ENCODE results near the gene PSMD1.

DNA sequence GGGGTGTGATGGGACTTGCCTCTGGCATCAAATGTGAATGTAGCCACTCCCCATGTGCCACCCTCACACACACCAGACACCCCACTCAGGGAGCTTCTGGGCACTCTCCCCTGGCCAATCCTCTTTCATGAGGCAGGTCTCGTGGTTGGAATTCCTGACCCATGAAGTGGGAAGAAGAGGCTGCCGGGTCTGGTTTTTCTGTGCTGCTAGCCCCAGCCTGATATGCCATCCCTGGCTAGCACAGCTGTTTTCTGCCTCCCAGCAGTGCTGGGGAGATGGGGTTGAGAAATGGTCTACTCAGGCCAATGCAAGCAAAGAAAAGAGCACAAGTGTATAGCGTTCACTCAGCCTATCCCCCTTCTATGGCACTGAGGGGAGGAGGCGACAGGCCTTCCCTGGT is 20.5 kb upstream of the PSMD1 start:
- TF ChIP-seq, protein P1, sequence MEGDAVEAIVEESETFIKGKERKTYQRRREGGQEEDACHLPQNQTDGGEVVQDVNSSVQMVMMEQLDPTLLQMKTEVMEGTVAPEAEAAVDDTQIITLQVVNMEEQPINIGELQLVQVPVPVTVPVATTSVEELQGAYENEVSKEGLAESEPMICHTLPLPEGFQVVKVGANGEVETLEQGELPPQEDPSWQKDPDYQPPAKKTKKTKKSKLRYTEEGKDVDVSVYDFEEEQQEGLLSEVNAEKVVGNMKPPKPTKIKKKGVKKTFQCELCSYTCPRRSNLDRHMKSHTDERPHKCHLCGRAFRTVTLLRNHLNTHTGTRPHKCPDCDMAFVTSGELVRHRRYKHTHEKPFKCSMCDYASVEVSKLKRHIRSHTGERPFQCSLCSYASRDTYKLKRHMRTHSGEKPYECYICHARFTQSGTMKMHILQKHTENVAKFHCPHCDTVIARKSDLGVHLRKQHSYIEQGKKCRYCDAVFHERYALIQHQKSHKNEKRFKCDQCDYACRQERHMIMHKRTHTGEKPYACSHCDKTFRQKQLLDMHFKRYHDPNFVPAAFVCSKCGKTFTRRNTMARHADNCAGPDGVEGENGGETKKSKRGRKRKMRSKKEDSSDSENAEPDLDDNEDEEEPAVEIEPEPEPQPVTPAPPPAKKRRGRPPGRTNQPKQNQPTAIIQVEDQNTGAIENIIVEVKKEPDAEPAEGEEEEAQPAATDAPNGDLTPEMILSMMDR (IDR thresholded peaks at IDR 0.05; ENCODE audit: poor library complexity, severe bottlenecking), result no peak
- TF ChIP-seq POLR2AphosphoS5 (IDR thresholded peaks at IDR 0.05) (no peak), SMC3 (conservative IDR thresholded peaks at IDR 0.05; ENCODE audit: poor library complexity) (no peak), EP300 (conservative IDR thresholded peaks at IDR 0.05; ENCODE audit: poor library complexity, severe bottlenecking) (no peak), TAF1 (IDR thresholded peaks at IDR 0.05; ENCODE audit: low read depth) (no peak), RAD21 (conservative IDR thresholded peaks at IDR 0.05) (no peak)
- TF ChIP-seq, protein P2, sequence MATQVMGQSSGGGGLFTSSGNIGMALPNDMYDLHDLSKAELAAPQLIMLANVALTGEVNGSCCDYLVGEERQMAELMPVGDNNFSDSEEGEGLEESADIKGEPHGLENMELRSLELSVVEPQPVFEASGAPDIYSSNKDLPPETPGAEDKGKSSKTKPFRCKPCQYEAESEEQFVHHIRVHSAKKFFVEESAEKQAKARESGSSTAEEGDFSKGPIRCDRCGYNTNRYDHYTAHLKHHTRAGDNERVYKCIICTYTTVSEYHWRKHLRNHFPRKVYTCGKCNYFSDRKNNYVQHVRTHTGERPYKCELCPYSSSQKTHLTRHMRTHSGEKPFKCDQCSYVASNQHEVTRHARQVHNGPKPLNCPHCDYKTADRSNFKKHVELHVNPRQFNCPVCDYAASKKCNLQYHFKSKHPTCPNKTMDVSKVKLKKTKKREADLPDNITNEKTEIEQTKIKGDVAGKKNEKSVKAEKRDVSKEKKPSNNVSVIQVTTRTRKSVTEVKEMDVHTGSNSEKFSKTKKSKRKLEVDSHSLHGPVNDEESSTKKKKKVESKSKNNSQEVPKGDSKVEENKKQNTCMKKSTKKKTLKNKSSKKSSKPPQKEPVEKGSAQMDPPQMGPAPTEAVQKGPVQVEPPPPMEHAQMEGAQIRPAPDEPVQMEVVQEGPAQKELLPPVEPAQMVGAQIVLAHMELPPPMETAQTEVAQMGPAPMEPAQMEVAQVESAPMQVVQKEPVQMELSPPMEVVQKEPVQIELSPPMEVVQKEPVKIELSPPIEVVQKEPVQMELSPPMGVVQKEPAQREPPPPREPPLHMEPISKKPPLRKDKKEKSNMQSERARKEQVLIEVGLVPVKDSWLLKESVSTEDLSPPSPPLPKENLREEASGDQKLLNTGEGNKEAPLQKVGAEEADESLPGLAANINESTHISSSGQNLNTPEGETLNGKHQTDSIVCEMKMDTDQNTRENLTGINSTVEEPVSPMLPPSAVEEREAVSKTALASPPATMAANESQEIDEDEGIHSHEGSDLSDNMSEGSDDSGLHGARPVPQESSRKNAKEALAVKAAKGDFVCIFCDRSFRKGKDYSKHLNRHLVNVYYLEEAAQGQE (IDR thresholded peaks at IDR 0.05; ENCODE audit: borderline replicate concordance), result no peak
